ENCODE results near the gene KCNIP4. TPM values are rescaled to one million over a fixed set of nuclear protein-coding genes. Genes with fewer than 3 reads are reported as not detected.

Gene KCNIP4
- total and polyA plus RNA-seq, 2 donors (not counting 1 experiment from before 2014, with no cell fraction given) = not detected

DNA sequence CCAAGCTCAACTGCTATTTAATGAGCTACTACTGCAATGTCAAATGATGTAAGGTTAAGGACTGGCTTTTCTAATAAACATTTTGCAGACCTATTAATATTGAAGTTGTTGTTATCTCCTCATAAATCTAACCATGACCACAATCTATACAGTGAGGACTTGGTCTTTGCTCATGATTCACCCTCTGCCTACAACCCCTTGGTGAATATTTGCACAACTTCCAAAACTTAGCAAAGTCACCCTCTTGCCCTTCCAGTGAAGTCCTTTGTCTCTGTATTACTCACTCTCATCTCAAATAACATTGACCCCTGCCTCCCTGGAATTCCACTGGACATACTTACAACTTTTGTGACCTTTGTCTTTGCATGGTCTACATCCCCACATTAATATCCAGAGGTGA, 204.5 kb downstream of the KCNIP4 start:
- Histone ChIP-seq H3K9ac (ENCODE audit: low read length) (no peak overlapping the region), H3K36me3 (replicated peaks in 1 of 2; ENCODE audit: control extremely low read depth in 1 of 2, control insufficient read depth in 1 of 2, extremely low read depth in 1 of 2, insufficient read depth in 2 of 2, low read length in 1 of 2) (no peaks in the 10 kb centered on the region), H3K9me3 (ENCODE audit: control extremely low read depth in 1 of 3, control insufficient read depth in 2 of 3, insufficient read depth in 1 of 3, low read length in 2 of 3) (no peaks in the 10 kb centered on the region), H3K27ac (ENCODE audit: low read length in 2 of 2) (no peak overlapping the region), H2AFZ (ENCODE audit: insufficient read depth, low read depth, low read length, poor library complexity, severe bottlenecking) (no peak overlapping the region), H3K4me1 (ENCODE audit: control insufficient read depth in 2 of 2, insufficient read depth in 2 of 2, low read length in 2 of 2) (no peaks in the 10 kb centered on the region), H3K4me2 (replicated peaks; ENCODE audit: low read depth, low read length, poor library complexity, severe bottlenecking) (no peak overlapping the region), H3K4me3 (ENCODE audit: control extremely low read depth in 1 of 5, extremely low read depth in 1 of 5, insufficient read depth in 1 of 5, low read depth in 2 of 5, low read length in 4 of 5) (no peak overlapping the region), H3K79me2 (ENCODE audit: control insufficient read depth, insufficient read depth, low read length) (no peaks in the 10 kb centered on the region), H4K20me1 (ENCODE audit: control insufficient read depth, insufficient read depth, low read length, poor library complexity, severe bottlenecking) (no peaks in the 10 kb centered on the region), H3K27me3 (replicated peaks in 1 of 4; ENCODE audit: control extremely low read depth in 1 of 4, control insufficient read depth in 3 of 4, insufficient read depth in 4 of 4, low read length in 3 of 4) (no peaks in the 10 kb centered on the region)
- TF ChIP-seq EZH2 (IDR thresholded peaks at IDR 0.05; ENCODE audit: borderline replicate concordance, insufficient read depth, low read depth, low read length, poor library complexity, severe bottlenecking) = no peak
- TF ChIP-seq, protein P1, sequence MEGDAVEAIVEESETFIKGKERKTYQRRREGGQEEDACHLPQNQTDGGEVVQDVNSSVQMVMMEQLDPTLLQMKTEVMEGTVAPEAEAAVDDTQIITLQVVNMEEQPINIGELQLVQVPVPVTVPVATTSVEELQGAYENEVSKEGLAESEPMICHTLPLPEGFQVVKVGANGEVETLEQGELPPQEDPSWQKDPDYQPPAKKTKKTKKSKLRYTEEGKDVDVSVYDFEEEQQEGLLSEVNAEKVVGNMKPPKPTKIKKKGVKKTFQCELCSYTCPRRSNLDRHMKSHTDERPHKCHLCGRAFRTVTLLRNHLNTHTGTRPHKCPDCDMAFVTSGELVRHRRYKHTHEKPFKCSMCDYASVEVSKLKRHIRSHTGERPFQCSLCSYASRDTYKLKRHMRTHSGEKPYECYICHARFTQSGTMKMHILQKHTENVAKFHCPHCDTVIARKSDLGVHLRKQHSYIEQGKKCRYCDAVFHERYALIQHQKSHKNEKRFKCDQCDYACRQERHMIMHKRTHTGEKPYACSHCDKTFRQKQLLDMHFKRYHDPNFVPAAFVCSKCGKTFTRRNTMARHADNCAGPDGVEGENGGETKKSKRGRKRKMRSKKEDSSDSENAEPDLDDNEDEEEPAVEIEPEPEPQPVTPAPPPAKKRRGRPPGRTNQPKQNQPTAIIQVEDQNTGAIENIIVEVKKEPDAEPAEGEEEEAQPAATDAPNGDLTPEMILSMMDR (IDR thresholded peaks at IDR 0.05) = no peak
- DNase-seq = no peak
- ATAC-seq (ENCODE audit: low read depth) = no peak
- Mint-ChIP-seq H3K4me1 (no peaks in the 10 kb centered on the region), H3K27me3 (no peaks in the 10 kb centered on the region), H3K9me3 (ENCODE audit: insufficient read depth) (no peaks in the 10 kb centered on the region), H3K27ac (no peak overlapping the region), H3K4me3 (no peak overlapping the region)
- CTCF ChIA-PET = no interaction called here
- intact Hi-C loops (cut with micrococcal nuclease) = no loop called here
- POLR2A ChIA-PET = no interaction called here

DNA sequence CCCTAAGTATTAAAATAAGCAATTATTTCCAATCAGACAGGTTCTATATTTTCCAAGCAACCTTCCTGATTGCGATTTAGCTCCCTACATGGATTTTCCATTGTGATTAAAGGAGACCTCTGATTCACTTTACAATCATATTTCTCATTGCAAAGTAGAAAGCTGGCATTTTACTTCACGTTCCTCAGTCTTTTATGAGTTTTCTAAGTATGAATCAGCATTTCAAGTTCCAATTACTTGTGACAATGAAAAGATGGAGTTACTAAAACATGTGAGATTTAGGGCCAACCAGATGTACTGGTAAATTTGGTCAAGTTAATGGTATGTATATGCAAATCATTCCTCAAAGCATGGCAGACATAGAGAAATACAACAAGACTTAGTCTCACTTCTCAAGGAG, 206.2 kb downstream of the KCNIP4 start:
- H2AFZ ChIP-seq (ENCODE audit: insufficient read depth, low read depth, low read length, poor library complexity, severe bottlenecking) = no peak overlapping the region
- H3K9ac ChIP-seq (ENCODE audit: low read length) = no peak overlapping the region
- no CpG with 5 or more reads among the region's 2 CpGs for WGBS (ENCODE audit: insufficient coverage)
- H3K9me3 Mint-ChIP-seq (ENCODE audit: insufficient read depth) = no peaks in the 10 kb centered on the region
- no peak for TF ChIP-seq EZH2 (IDR thresholded peaks at IDR 0.05; ENCODE audit: borderline replicate concordance, insufficient read depth, low read depth, low read length, poor library complexity, severe bottlenecking)
- TF ChIP-seq, protein P1 (IDR thresholded peaks at IDR 0.05) = no peak
- no peak for DNase-seq
- no peaks in the 10 kb centered on the region for H3K4me1 Mint-ChIP-seq
- no peaks in the 10 kb centered on the region for H4K20me1 ChIP-seq (ENCODE audit: control insufficient read depth, insufficient read depth, low read length, poor library complexity, severe bottlenecking)
- H3K4me1 ChIP-seq (ENCODE audit: control insufficient read depth in 2 of 2, insufficient read depth in 2 of 2, low read length in 2 of 2) = no peaks in the 10 kb centered on the region
- no peaks in the 10 kb centered on the region for H3K27me3 ChIP-seq (replicated peaks in 1 of 4; ENCODE audit: control extremely low read depth in 1 of 4, control insufficient read depth in 3 of 4, insufficient read depth in 4 of 4, low read length in 3 of 4)
- ChIA-PET POLR2A (no interaction called here), CTCF (no interaction called here)
- no peak overlapping the region for H3K27ac Mint-ChIP-seq
- no peak overlapping the region for H3K27ac ChIP-seq (ENCODE audit: low read length in 2 of 2)
- H3K27me3 Mint-ChIP-seq = no peaks in the 10 kb centered on the region
- H3K9me3 ChIP-seq (ENCODE audit: control extremely low read depth in 1 of 3, control insufficient read depth in 2 of 3, insufficient read depth in 1 of 3, low read length in 2 of 3) = no peaks in the 10 kb centered on the region
- H3K4me2 ChIP-seq (replicated peaks; ENCODE audit: low read depth, low read length, poor library complexity, severe bottlenecking) = no peak overlapping the region
- no peaks in the 10 kb centered on the region for H3K79me2 ChIP-seq (ENCODE audit: control insufficient read depth, insufficient read depth, low read length)
- intact Hi-C loops (cut with micrococcal nuclease) = no loop called here
- ATAC-seq (ENCODE audit: low read depth) = no peak
- no peak overlapping the region for H3K4me3 Mint-ChIP-seq
- no peak overlapping the region for H3K4me3 ChIP-seq (ENCODE audit: control extremely low read depth in 1 of 5, extremely low read depth in 1 of 5, insufficient read depth in 1 of 5, low read depth in 2 of 5, low read length in 4 of 5)
- H3K36me3 ChIP-seq (replicated peaks in 1 of 2; ENCODE audit: control extremely low read depth in 1 of 2, control insufficient read depth in 1 of 2, extremely low read depth in 1 of 2, insufficient read depth in 2 of 2, low read length in 1 of 2) = no peaks in the 10 kb centered on the region
